Upper lobe of left lung (tissue), 4 donors: ENCODE results near the gene ST6GALNAC2.
"Not testable (repeated sequence)": the region's sequence is repeated elsewhere in the genome, so short reads cannot be mapped to it uniquely, and the experiment has no call there.

Source experiments
- CTCF ChIP-seq, 6 experiments: fragments of 450-650 bp in 4 of 6; fragments of 200-600 bp in 2 of 6; sonication (generic) in 2 of 6; IDR thresholded peaks; one replicate each; pipeline ENCODE4 v1.5.1; 2016 to 2019; ENCODE audit warnings: antibody characterized with exemption in 6 of 6
- EP300 ChIP-seq, 4 donors: sonication (generic); formaldehyde crosslinking; IDR thresholded peaks; one replicate each; pipeline ENCODE4 v1.5.1; 2017; ENCODE audit warnings: antibody characterized with exemption in 4 of 4, control low read depth in 2 of 4
- POLR2A ChIP-seq, 4 donors: fragments of 450-650 bp; IDR thresholded peaks; one replicate each; pipeline ENCODE4 v1.5.1; 2016 to 2017; ENCODE audit warnings: antibody characterized with exemption in 4 of 4, mild to moderate bottlenecking in 2 of 4
- POLR2AphosphoS5 ChIP-seq, 2 donors: sonication (generic); formaldehyde crosslinking; IDR thresholded peaks; one replicate each; pipeline ENCODE4 v1.5.1; 2017; ENCODE audit warnings: antibody characterized with exemption in 2 of 2

DNA sequence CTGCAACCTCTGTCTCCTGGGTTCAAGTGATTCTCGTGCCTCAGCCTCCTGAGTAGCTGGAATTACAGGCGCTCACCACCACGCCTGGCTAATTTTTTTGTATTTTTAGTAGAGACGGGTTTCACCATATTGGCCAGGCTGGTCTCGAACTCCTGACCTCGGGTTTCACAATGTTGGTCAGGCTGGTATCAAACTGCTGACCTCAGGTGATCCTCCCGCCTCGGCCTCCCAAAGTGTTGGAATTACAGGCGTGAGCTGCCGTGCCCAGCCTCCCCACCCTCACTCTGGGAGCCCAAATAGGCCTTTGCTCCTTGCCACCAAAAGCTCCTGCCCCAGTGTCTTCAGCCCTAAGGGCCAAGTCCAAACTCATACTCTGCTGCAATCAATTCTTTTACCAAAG lies 64.0 kb downstream of the ST6GALNAC2 start:
- TF ChIP-seq POLR2AphosphoS5, CTCF, POLR2A, EP300 (IDR thresholded peaks at IDR 0.05): not testable (repeated sequence)
